ENCODE measurements around the gene CBR3. TPM values are rescaled to one million over a fixed set of nuclear protein-coding genes. Genes with fewer than 3 reads are reported as not detected.

The CBR3 gene
- total and polyA plus RNA-seq, 4 experiments from 2014 or later: 9.2 to 24.9 (median 12.5) TPM

- Histone ChIP-seq H3K36me3 (ENCODE audit: insufficient read depth, low read length) (no peaks in the 10 kb centered on the region), H3K4me3 (ENCODE audit: low read length in 2 of 2) (no peak overlapping the region), H3K4me1 (ENCODE audit: insufficient read depth, low read length) (no peaks in the 10 kb centered on the region), H3K9me3 (ENCODE audit: control insufficient read depth in 1 of 2, low read length in 2 of 2) (no peaks in the 10 kb centered on the region), H3K27ac (ENCODE audit: low read depth, low read length) (no peak overlapping the region), H3K27me3 (ENCODE audit: insufficient read depth, low read length) (peaks cover 8% of the 10 kb centered on the region)
- no peak overlapping the region for H3K27ac Mint-ChIP-seq
- intact Hi-C loops (cut with micrococcal nuclease): no loop called here
- H3K36me3 Mint-ChIP-seq: no peaks in the 10 kb centered on the region
- H3K27me3 Mint-ChIP-seq: peaks cover 20 to 41% of the 10 kb centered on the region in 2 donors
- no peaks in the 10 kb centered on the region for H3K9me3 Mint-ChIP-seq
- peak; percentile 14 to 35 (median 31) for DNase-seq
- H3K4me1 Mint-ChIP-seq: peaks cover 0 to 4% (median under 1%) of the 10 kb centered on the region in 4 donors
- peak overlapping the region in 3 of 8 donors; percentile 10 to 27 (median 15) for H3K4me3 Mint-ChIP-seq
- ChIA-PET CTCF (ENCODE audit: partially characterized antibody) (interaction anchor here (0.6 to 5.5 kb wide), 3 partner anchors 9 to 1414 kb away, joined by 3 to 35 read pairs (median 4); no protein-coding TSS in a partner anchor), POLR2A (ENCODE audit: partially characterized antibody) (no interaction called here)
Observed at GRCh38 chr21:36104317-36105300, 30.3 kb upstream of the CBR3 start.

DNA sequence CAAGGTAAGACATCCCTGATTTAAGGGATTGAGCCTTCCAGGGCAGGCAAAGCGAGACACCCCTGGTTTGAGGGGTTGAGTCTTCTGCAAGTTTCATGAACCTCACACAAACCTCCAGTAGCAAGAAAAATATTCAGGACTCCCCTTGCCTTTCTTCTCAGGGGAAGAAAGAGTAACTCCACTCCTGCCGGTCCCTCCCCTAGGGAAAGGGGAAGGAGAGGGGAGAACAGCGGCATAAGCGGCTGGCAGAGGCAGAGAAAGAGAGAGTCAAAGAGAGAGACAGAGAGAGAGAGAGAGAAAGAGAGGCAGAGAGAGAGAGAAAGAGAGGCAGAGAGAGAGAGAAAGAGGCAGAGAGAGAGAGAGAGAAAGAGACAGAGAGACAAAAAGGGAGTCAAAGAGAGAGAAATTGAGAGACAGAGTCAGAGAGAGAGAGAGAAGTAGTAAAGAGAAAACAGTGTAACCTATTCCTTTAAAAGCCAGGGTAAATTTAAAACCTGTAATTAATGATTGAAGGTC is 29.5 kb upstream of the CBR3 start:
- Mint-ChIP-seq H3K36me3 (no peaks in the 10 kb centered on the region), H3K4me1 (peaks cover 0 to 4% (median under 1%) of the 10 kb centered on the region in 4 donors), H3K27me3 (peaks cover 22 to 42% of the 10 kb centered on the region in 2 donors), H3K4me3 (peak overlapping the region in 1 of 8 donors; percentile 17), H3K27ac (no peak overlapping the region), H3K9me3 (no peaks in the 10 kb centered on the region)
- Histone ChIP-seq H3K4me3 (ENCODE audit: low read length in 2 of 2) (no peak overlapping the region), H3K4me1 (ENCODE audit: insufficient read depth, low read length) (no peaks in the 10 kb centered on the region), H3K36me3 (ENCODE audit: insufficient read depth, low read length) (no peaks in the 10 kb centered on the region), H3K27ac (ENCODE audit: low read depth, low read length) (no peak overlapping the region), H3K27me3 (ENCODE audit: insufficient read depth, low read length) (peaks cover 8% of the 10 kb centered on the region), H3K9me3 (ENCODE audit: control insufficient read depth in 1 of 2, low read length in 2 of 2) (no peaks in the 10 kb centered on the region)
- intact Hi-C loops (cut with micrococcal nuclease): no loop called here
- CTCF ChIA-PET (ENCODE audit: partially characterized antibody): interaction anchor here (0.6 to 5.5 kb wide), 3 partner anchors 8 to 1414 kb away, joined by 3 to 35 read pairs (median 4); no protein-coding TSS in a partner anchor
- POLR2A ChIA-PET (ENCODE audit: partially characterized antibody): no interaction called here
- no peak for DNase-seq

DNA sequence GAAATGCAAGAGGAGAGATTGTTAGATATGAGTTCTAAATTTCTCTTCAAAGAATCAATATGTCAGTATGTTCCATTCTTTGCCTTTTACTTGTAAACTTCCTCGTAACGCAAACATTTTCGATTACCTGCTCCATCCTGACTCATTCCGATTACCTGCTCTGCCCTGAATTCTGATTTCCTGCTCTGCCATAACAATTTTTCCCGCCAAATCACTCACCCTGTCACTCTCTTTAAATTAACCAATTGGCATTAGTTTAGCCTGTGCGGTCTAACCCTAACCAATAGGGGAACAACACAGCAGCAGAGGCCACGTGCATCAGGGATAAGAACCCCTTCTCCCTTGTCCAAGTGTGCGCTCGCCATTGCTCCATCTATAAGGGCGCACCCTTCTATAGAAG is 25.0 kb upstream of the CBR3 start:
- H3K9me3 Mint-ChIP-seq: no peaks in the 10 kb centered on the region
- no peak overlapping the region for H3K4me3 Mint-ChIP-seq
- no peaks in the 10 kb centered on the region for H3K36me3 ChIP-seq (ENCODE audit: insufficient read depth, low read length)
- H3K27me3 Mint-ChIP-seq: peaks cover 12 to 27% of the 10 kb centered on the region in 2 donors
- H3K27ac ChIP-seq (ENCODE audit: low read depth, low read length): no peak overlapping the region
- intact Hi-C loops (cut with micrococcal nuclease): loop anchor here (5.0 kb wide), 1 partner anchor 268 kb away; no protein-coding TSS in a partner anchor
- H3K9me3 ChIP-seq (ENCODE audit: control insufficient read depth in 1 of 2, low read length in 2 of 2): no peaks in the 10 kb centered on the region
- no peaks in the 10 kb centered on the region for H3K36me3 Mint-ChIP-seq
- H3K4me3 ChIP-seq (ENCODE audit: low read length in 2 of 2): no peak overlapping the region
- DNase-seq: no peak
- peaks cover 16 to 23% (median 18%) of the 10 kb centered on the region in 4 donors for H3K4me1 Mint-ChIP-seq
- H3K4me1 ChIP-seq (ENCODE audit: insufficient read depth, low read length): peaks cover 25% of the 10 kb centered on the region
- POLR2A ChIA-PET (ENCODE audit: partially characterized antibody): no interaction called here
- peaks cover 8% of the 10 kb centered on the region for H3K27me3 ChIP-seq (ENCODE audit: insufficient read depth, low read length)
- peak overlapping the region in 1 of 7 donors; percentile 44 for H3K27ac Mint-ChIP-seq
- CTCF ChIA-PET (ENCODE audit: partially characterized antibody): no interaction called here

DNA sequence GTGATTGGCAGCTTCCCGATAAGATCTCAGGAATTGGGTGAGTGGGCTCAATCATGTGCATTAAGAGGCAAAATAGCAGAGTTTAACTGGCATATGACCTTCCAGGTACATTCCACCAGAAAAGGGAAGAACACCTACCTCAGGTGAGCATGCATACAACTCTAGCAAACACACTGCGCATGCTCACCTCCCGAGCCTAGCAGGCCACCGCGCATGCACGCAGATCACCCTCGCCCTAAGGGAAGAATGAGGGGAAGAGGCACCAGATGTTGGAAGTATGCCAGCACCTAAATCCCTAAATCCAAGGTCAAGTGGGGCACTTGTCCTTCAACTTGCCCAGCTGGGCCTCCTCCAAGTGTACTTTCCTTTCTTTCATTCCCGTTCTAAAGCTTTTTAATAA is 23.6 kb upstream of the CBR3 start:
- H3K27me3 Mint-ChIP-seq: peaks cover 5 to 15% of the 10 kb centered on the region in 2 donors
- no peak overlapping the region for H3K4me3 ChIP-seq (ENCODE audit: low read length in 2 of 2)
- intact Hi-C loops (cut with micrococcal nuclease): loop anchor here (5.0 kb wide), 1 partner anchor 269 kb away; no protein-coding TSS in a partner anchor
- no peaks in the 10 kb centered on the region for H3K36me3 Mint-ChIP-seq
- H3K27ac ChIP-seq (ENCODE audit: low read depth, low read length): no peak overlapping the region
- peaks cover 29% of the 10 kb centered on the region for H3K4me1 ChIP-seq (ENCODE audit: insufficient read depth, low read length)
- H3K36me3 ChIP-seq (ENCODE audit: insufficient read depth, low read length): no peaks in the 10 kb centered on the region
- H3K4me1 Mint-ChIP-seq: peaks cover 17 to 33% (median 21%) of the 10 kb centered on the region in 4 donors
- peaks cover 6% of the 10 kb centered on the region for H3K27me3 ChIP-seq (ENCODE audit: insufficient read depth, low read length)
- no peak overlapping the region for H3K27ac Mint-ChIP-seq
- H3K4me3 Mint-ChIP-seq: no peak overlapping the region
- ChIA-PET CTCF (ENCODE audit: partially characterized antibody) (interaction anchor here (1.4 to 5.0 kb wide), 5 partner anchors 9 to 83 kb away, joined by 4 to 35 read pairs (median 21); no protein-coding TSS in a partner anchor), POLR2A (ENCODE audit: partially characterized antibody) (no interaction called here)
- DNase-seq: no peak
- H3K9me3 ChIP-seq (ENCODE audit: control insufficient read depth in 1 of 2, low read length in 2 of 2): no peaks in the 10 kb centered on the region
- no peaks in the 10 kb centered on the region for H3K9me3 Mint-ChIP-seq

DNA sequence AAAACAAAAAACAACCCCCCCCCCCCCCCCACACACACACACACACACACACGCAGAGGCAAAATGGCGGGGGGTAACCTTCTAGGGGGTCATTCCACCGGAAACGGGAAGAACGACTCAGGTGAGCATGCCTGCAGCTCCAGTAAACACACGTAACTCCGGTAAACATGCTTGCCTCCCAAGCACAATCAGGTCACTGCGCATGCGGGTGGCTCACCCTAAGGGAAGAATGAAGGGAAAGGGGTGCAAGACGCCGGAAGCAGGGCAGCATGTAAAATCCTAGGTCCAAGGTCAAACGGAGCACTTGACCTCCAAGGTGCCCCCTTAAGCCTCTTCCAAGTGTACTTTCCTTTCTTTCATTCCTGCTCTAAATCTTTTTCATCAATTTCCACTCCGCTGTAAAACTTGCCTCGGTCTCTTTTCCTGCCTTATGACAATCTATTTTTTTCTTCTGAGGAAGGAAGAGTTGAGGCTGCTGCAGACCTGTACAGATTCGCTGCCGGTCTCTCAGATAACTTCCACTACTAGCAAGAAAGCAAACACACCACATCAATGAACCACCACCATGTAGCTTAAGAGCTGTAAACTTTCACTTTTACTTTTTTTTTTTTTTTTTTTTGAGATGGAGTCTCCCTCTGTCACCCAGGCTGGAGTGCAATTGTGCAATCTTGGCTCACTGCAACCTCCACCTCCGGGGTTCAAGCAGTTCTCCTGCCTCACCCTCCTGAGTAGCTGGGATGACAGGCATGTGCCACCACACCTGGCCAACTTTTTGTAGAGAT is 21.0 kb upstream of the CBR3 start:
- Histone ChIP-seq H3K27ac (ENCODE audit: low read depth, low read length) (peak overlapping the region; percentile 49), H3K4me3 (ENCODE audit: low read length in 2 of 2) (peak overlapping the region; percentile 63 to 80), H3K9me3 (ENCODE audit: control insufficient read depth in 1 of 2, low read length in 2 of 2) (no peaks in the 10 kb centered on the region), H3K4me1 (ENCODE audit: insufficient read depth, low read length) (peaks cover 29% of the 10 kb centered on the region), H3K27me3 (ENCODE audit: insufficient read depth, low read length) (no peaks in the 10 kb centered on the region), H3K36me3 (ENCODE audit: insufficient read depth, low read length) (no peaks in the 10 kb centered on the region)
- no peaks in the 10 kb centered on the region for H3K9me3 Mint-ChIP-seq
- POLR2A ChIA-PET (ENCODE audit: partially characterized antibody): interaction anchor here (0.6 to 3.4 kb wide), 15 partner anchors 10 to 207 kb away, joined by 3 to 29 read pairs (median 6); partner anchors contain the start of genes CBR1, CBR3, MORC3 and SETD4
- DNase-seq: peak in 4 of 5 donors; percentile 56 to 85 (median 68)
- CTCF ChIA-PET (ENCODE audit: partially characterized antibody): interaction anchor here (0.6 to 5.0 kb wide), 29 partner anchors 8 to 1425 kb away, joined by 3 to 35 read pairs (median 4); partner anchors contain the start of genes CBR1 and SETD4
- H3K4me3 Mint-ChIP-seq: peak overlapping the region; percentile 81 to 98 (median 92)
- intact Hi-C loops (cut with micrococcal nuclease): loop anchor here (2.0 to 5.0 kb wide), 3 partner anchors 272 to 1369 kb away; no protein-coding TSS in a partner anchor
- peaks cover 2% of the 10 kb centered on the region in 2 donors for H3K27me3 Mint-ChIP-seq
- no peaks in the 10 kb centered on the region for H3K36me3 Mint-ChIP-seq
- peak overlapping the region; percentile 45 to 97 (median 90) for H3K27ac Mint-ChIP-seq
- H3K4me1 Mint-ChIP-seq: peaks cover 17 to 33% (median 21%) of the 10 kb centered on the region in 4 donors

GRCh38 chr21:36115138-36115730 is 19.6 kb upstream of the CBR3 start:
- Histone ChIP-seq H3K9me3 (ENCODE audit: control insufficient read depth in 1 of 2, low read length in 2 of 2) (no peaks in the 10 kb centered on the region), H3K36me3 (ENCODE audit: insufficient read depth, low read length) (no peaks in the 10 kb centered on the region), H3K4me1 (ENCODE audit: insufficient read depth, low read length) (peaks cover 29% of the 10 kb centered on the region), H3K27ac (ENCODE audit: low read depth, low read length) (no peak overlapping the region), H3K4me3 (ENCODE audit: low read length in 2 of 2) (no peak overlapping the region), H3K27me3 (ENCODE audit: insufficient read depth, low read length) (no peaks in the 10 kb centered on the region)
- DNase-seq: no peak
- ChIA-PET POLR2A (ENCODE audit: partially characterized antibody) (interaction anchor here (3.3 kb wide), 1 partner anchor 45 kb away, joined by 23 read pairs; the partner anchor contains the start of gene CBR1), CTCF (ENCODE audit: partially characterized antibody) (interaction anchor here (1.6 to 5.0 kb wide), 4 partner anchors 8 to 87 kb away, joined by 3 to 35 read pairs (median 14); no protein-coding TSS in a partner anchor)
- no peaks in the 10 kb centered on the region for H3K36me3 Mint-ChIP-seq
- H3K4me3 Mint-ChIP-seq: peak overlapping the region in 2 of 8 donors; percentile 17 to 36
- peaks cover 17 to 33% (median 21%) of the 10 kb centered on the region in 4 donors for H3K4me1 Mint-ChIP-seq
- no peaks in the 10 kb centered on the region for H3K9me3 Mint-ChIP-seq
- intact Hi-C loops (cut with micrococcal nuclease): no loop called here
- peak overlapping the region in 2 of 7 donors; percentile 92 to 97 for H3K27ac Mint-ChIP-seq
- peaks cover 0 to 2% of the 10 kb centered on the region in 2 donors for H3K27me3 Mint-ChIP-seq
